ENCODE data around the gene INAFM1.

The INAFM1 gene

DNA sequence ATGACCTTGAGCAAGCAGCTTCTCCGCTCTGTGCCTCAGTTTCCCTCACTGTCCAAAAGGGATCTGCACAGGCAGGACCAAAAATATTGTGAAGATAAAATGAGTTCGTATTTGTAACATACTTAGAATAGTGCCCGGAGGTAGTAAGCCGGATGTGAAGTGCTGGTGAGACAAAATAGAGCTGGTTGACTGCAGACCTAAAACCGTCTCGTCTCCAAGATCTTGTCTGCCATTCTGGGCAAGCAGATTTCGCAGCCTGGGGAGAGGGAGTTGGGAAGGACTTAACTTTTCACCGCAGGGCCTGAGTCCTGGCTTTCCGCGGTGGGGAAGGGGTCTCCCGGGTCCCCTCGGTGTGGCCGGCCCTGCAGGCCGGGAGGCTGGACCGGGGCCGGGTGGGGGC lies 35.5 kb upstream of the INAFM1 start:
- Histone ChIP-seq H3K27me3 (replicated peaks; ENCODE audit: insufficient read depth, low read length) (no peaks in the 10 kb centered on the region), H3K27ac (ENCODE audit: low read length) (no peak overlapping the region), H2AFZ (ENCODE audit: low read length) (no peak overlapping the region), H3K36me3 (replicated peaks; ENCODE audit: insufficient read depth, low read length) (no peaks in the 10 kb centered on the region), H4K20me1 (ENCODE audit: insufficient read depth, low read length) (no peaks in the 10 kb centered on the region), H3K4me2 (ENCODE audit: low read depth, low read length) (peak overlapping the region; percentile 71), H3K9me2 (replicated peaks; ENCODE audit: insufficient read depth, low read length) (no peaks in the 10 kb centered on the region), H3F3A (ENCODE audit: insufficient read depth, low read length) (peaks cover 20% of the 10 kb centered on the region), H3K9ac (ENCODE audit: low read length) (no peak overlapping the region), H3K79me2 (ENCODE audit: low read length) (no peaks in the 10 kb centered on the region), H3K4me3 (ENCODE audit: low read length) (no peak overlapping the region), H3K4me1 (ENCODE audit: low read length) (peaks cover 33% of the 10 kb centered on the region), H3K9me3 (replicated peaks; ENCODE audit: insufficient read depth, low read length) (no peaks in the 10 kb centered on the region)
- TF ChIP-seq EZH2 (optimal IDR thresholded peaks at IDR 0.05; ENCODE audit: low read depth, low read length) = no peak
- no peak for TF ChIP-seq EZH2phosphoT487 (IDR thresholded peaks at IDR 0.05; ENCODE audit: low read length)
- TF ChIP-seq, protein P1, sequence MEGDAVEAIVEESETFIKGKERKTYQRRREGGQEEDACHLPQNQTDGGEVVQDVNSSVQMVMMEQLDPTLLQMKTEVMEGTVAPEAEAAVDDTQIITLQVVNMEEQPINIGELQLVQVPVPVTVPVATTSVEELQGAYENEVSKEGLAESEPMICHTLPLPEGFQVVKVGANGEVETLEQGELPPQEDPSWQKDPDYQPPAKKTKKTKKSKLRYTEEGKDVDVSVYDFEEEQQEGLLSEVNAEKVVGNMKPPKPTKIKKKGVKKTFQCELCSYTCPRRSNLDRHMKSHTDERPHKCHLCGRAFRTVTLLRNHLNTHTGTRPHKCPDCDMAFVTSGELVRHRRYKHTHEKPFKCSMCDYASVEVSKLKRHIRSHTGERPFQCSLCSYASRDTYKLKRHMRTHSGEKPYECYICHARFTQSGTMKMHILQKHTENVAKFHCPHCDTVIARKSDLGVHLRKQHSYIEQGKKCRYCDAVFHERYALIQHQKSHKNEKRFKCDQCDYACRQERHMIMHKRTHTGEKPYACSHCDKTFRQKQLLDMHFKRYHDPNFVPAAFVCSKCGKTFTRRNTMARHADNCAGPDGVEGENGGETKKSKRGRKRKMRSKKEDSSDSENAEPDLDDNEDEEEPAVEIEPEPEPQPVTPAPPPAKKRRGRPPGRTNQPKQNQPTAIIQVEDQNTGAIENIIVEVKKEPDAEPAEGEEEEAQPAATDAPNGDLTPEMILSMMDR (IDR thresholded peaks at IDR 0.05; ENCODE audit: low read length) = no peak
- no peak for DNase-seq

DNA sequence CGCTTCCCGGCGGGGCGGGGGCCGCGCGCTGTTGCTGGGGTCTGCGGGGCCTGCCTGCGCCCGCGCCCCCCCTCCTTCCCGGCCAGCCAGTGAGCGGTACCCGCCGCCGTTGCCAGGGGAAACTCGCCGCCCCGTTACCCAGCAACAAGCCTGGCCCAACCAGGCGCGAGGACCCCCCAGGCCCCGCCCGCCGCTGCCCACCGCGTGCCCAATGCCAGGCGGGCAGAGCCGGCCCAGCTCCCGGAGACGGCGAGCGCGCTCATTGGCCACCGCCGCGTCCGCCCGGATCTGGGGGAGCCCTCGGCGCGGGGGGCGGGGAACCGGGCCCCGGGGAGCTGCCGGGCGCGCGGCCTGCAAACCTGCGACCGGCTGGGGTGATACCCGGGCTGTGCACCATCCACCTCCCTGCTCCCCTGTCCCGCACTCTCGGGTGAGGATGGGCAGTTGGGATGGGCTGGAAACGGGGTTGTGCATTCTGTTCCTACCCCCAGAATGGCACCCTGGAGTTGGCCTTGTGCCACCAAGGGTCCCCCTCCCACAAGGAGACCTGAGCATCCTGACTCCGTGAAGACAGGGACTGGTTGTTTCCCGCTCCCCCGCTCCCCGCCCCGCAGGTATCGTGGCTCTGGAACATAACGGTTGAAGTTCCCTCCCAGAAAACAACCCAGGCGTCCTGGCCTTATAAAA lies 34.9 kb upstream of the INAFM1 start:
- H3K79me2 ChIP-seq (ENCODE audit: low read length) = no peaks in the 10 kb centered on the region
- no peaks in the 10 kb centered on the region for H3K9me2 ChIP-seq (replicated peaks; ENCODE audit: insufficient read depth, low read length)
- H3K4me2 ChIP-seq (ENCODE audit: low read depth, low read length) = peak overlapping the region; percentile 71
- no peaks in the 10 kb centered on the region for H3K9me3 ChIP-seq (replicated peaks; ENCODE audit: insufficient read depth, low read length)
- H3K27ac ChIP-seq (ENCODE audit: low read length) = no peak overlapping the region
- H2AFZ ChIP-seq (ENCODE audit: low read length) = no peak overlapping the region
- peak overlapping the region; percentile 30; the same call in 1 of the 2 replicates for H3K9ac ChIP-seq (ENCODE audit: low read length)
- peaks cover 35% of the 10 kb centered on the region for H3K4me1 ChIP-seq (ENCODE audit: low read length)
- TF ChIP-seq EZH2phosphoT487 (IDR thresholded peaks at IDR 0.05; ENCODE audit: low read length) = no peak
- no peaks in the 10 kb centered on the region for H3K36me3 ChIP-seq (replicated peaks; ENCODE audit: insufficient read depth, low read length)
- peak overlapping the region; percentile 48; the same call in 1 of the 2 replicates for H3K4me3 ChIP-seq (ENCODE audit: low read length)
- no peaks in the 10 kb centered on the region for H4K20me1 ChIP-seq (ENCODE audit: insufficient read depth, low read length)
- DNase-seq = peak; percentile 73
- no peaks in the 10 kb centered on the region for H3K27me3 ChIP-seq (replicated peaks; ENCODE audit: insufficient read depth, low read length)
- peaks cover 20% of the 10 kb centered on the region for H3F3A ChIP-seq (ENCODE audit: insufficient read depth, low read length)

DNA sequence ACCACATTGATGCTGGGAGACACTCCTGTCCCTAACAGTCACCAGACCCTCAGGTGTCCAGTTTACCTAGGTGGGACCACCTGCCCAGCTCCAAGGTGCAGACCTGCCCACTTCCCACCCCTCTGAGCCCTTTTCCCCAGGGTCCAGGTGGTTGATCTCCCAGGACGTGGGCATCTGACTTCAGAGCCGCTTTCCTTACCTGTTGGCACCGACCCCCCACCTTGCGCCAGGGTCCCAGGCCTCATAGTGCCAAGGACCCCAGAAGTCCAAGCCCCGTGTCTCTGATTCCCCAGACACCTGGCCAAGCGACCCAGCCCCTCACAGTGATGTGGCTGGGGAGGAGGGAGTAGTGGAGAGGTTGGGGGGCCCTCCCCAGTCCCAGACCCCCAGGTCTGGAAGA lies 34.1 kb upstream of the INAFM1 start:
- Histone ChIP-seq H3K4me2 (ENCODE audit: low read depth, low read length) (peak overlapping the region; percentile 71), H3K36me3 (replicated peaks; ENCODE audit: insufficient read depth, low read length) (no peaks in the 10 kb centered on the region), H3K4me1 (ENCODE audit: low read length) (peaks cover 36% of the 10 kb centered on the region), H3K4me3 (ENCODE audit: low read length) (no peak overlapping the region), H3K9me2 (replicated peaks; ENCODE audit: insufficient read depth, low read length) (no peaks in the 10 kb centered on the region), H4K20me1 (ENCODE audit: insufficient read depth, low read length) (no peaks in the 10 kb centered on the region), H3K27me3 (replicated peaks; ENCODE audit: insufficient read depth, low read length) (no peaks in the 10 kb centered on the region), H3K27ac (ENCODE audit: low read length) (no peak overlapping the region), H3F3A (ENCODE audit: insufficient read depth, low read length) (peaks cover 20% of the 10 kb centered on the region), H3K79me2 (ENCODE audit: low read length) (no peaks in the 10 kb centered on the region), H3K9ac (ENCODE audit: low read length) (peak overlapping the region; percentile 20; the same call in 1 of the 2 replicates), H2AFZ (ENCODE audit: low read length) (no peak overlapping the region), H3K9me3 (replicated peaks; ENCODE audit: insufficient read depth, low read length) (no peaks in the 10 kb centered on the region)
- DNase-seq = no peak
- TF ChIP-seq, protein P1 (IDR thresholded peaks at IDR 0.05; ENCODE audit: low read length) = no peak
- TF ChIP-seq EZH2 (optimal IDR thresholded peaks at IDR 0.05; ENCODE audit: low read depth, low read length) (no peak), EZH2phosphoT487 (IDR thresholded peaks at IDR 0.05; ENCODE audit: low read length) (no peak)

Measured in MM.1S (cell line).